HFFc6 (cell line): ENCODE measurements around the gene TOMM5. TPM values are rescaled to one million over a fixed set of nuclear protein-coding genes. Genes with fewer than 3 reads are reported as not detected.

Experiments used
- DNase-seq: peaks from one replicate; pipeline ENCODE4 v3.0.0-alpha.2; 2018
- H3K27ac Mint-ChIP-seq: 2 replicates; pipeline ENCODE4 v1.8.0; 2020; ENCODE audit warnings: mild to moderate bottlenecking, mixed read lengths
- H3K27me3 Mint-ChIP-seq: 2 replicates; pipeline ENCODE4 v1.8.0; 2021; ENCODE audit warnings: mild to moderate bottlenecking, moderate library complexity, mixed read lengths; ENCODE audit not compliant: insufficient read depth
- H3K36me3 Mint-ChIP-seq: 2 replicates; pipeline ENCODE4 v1.8.0; 2021; ENCODE audit warnings: low read depth, mixed read lengths
- H3K4me1 Mint-ChIP-seq: 2 replicates; pipeline ENCODE4 v1.8.0; 2020; ENCODE audit warnings: low read depth, mixed read lengths
- H3K4me3 Mint-ChIP-seq: 2 replicates; pipeline ENCODE4 v1.8.0; 2020; ENCODE audit warnings: mild to moderate bottlenecking, moderate library complexity, mixed read lengths
- H3K9me3 Mint-ChIP-seq: 2 replicates; pipeline ENCODE4 v1.8.0; 2020; ENCODE audit warnings: mild to moderate bottlenecking, mixed read lengths
- total RNA-seq, 6 experiments: library from RNA; stranded (reverse); fragmentation: NEBNext Ultra II Directional; extraction: Animal tissue kit (Norgen Biotek cat#: 25700); gene quantifications; 2 replicates in 1 of 6; 3 replicates in 5 of 6; pipeline ENCODE4 v1.2.3, GENCODE V29; 2021
- TF ChIP-seq, protein P1 (sequence below): fragments of 200-600 bp; sonication (generic); IDR thresholded peaks from 2 replicates; pipeline ENCODE4 v1.5.0; 2021; ENCODE audit warnings: antibody characterized with exemption, mild to moderate bottlenecking

The TOMM5 gene
- total RNA-seq, 6 experiments from 2014 or later = 140 to 166 (median 148) TPM

DNA sequence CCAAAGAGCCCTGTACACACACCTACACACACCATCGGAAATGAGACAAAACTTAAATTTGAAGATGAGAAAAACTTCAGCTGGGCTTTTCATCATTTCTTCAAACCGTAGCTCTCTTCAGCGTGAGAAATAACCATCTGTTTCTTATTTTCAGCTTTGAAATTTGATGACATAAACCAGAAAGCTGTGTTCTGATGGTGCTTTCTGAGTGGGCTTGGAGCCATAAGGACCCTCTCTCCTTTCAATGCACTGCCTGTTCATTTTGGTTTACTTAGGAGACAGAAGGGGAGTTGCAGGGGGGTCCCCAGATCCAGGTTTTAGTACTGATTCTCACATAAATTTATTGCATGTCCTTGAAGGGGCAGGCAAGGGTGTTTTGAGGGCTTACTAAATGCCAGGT lies 25.7 kb downstream of the TOMM5 start:
- Mint-ChIP-seq H3K4me3 (no peak overlapping the region), H3K36me3 (peaks cover 20% of the 10 kb centered on the region; the same call in 1 of the 2 replicates), H3K27me3 (no peaks in the 10 kb centered on the region), H3K4me1 (peaks cover 9% of the 10 kb centered on the region; the same call in 1 of the 2 replicates), H3K27ac (no peak overlapping the region), H3K9me3 (no peaks in the 10 kb centered on the region)
- DNase-seq = no peak
- TF ChIP-seq, protein P1, sequence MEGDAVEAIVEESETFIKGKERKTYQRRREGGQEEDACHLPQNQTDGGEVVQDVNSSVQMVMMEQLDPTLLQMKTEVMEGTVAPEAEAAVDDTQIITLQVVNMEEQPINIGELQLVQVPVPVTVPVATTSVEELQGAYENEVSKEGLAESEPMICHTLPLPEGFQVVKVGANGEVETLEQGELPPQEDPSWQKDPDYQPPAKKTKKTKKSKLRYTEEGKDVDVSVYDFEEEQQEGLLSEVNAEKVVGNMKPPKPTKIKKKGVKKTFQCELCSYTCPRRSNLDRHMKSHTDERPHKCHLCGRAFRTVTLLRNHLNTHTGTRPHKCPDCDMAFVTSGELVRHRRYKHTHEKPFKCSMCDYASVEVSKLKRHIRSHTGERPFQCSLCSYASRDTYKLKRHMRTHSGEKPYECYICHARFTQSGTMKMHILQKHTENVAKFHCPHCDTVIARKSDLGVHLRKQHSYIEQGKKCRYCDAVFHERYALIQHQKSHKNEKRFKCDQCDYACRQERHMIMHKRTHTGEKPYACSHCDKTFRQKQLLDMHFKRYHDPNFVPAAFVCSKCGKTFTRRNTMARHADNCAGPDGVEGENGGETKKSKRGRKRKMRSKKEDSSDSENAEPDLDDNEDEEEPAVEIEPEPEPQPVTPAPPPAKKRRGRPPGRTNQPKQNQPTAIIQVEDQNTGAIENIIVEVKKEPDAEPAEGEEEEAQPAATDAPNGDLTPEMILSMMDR = no peak

DNA sequence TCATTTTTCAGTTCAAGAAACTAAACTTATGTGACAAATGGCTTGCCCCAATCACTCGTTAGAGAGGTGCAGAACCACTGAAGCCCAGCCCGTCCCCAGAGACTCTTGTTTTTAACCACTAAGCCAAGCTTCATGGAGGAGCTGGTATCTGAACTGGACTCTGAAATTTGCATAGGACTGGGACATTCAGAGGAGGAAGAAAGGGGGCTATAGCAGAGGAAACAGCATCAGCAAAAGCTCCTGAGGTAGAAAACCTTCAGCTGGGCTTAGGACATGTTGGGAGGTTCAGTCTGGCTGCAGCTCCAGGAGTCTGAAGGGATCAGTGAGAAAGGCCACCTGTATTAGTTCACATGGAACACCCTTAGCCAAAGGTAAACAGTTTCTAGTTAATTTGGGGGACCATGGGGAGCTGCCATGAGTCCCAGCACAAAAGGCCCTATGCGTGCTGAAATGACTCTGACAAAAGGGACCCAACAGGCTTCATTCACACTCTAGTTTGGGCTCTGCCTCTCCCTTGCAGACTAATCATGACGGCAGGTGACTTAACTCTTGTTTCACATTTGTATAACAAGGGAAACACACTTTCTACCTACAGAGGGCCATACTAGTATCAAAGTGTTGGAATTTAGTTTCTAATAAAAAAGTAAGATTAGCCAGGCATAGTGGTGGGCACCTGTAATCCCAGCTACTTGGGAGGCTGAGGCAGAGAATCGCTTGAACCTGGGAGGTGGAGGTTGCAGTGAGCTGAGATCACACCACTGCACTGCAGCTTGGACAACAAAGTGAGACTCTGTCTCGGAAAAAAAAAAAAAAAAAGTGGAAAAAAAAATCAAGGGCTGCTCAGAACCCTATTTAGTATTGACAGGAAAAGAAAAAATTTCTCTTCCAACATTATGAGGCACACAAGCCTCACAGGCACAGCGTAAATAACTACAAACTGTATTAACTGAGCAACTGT lies 26.5 kb downstream of the TOMM5 start:
- Mint-ChIP-seq H3K9me3 (no peaks in the 10 kb centered on the region), H3K27ac (no peak overlapping the region), H3K27me3 (no peaks in the 10 kb centered on the region), H3K4me1 (peaks cover 9% of the 10 kb centered on the region; the same call in 1 of the 2 replicates), H3K36me3 (peaks cover 20% of the 10 kb centered on the region; the same call in 1 of the 2 replicates), H3K4me3 (no peak overlapping the region)
- no peak for DNase-seq
- TF ChIP-seq, protein P1 = no peak

DNA sequence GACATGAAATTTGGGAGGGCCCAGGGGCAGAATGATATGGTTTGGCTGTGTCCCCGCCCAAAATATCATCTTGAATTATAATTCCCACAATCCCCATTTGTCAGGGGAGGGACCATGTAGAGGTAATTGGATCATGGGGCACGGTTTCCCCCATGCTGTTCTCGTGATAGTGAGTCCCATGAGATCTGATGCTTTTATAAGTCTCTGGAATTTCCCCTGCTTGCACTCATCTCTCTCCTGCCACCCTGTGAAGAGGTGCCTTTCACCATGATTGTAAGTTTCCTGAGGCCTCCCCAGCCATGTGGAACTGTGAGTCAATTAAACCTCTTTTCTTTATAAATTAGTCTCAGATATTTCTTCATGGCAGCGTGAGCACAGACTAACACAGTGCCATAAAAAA lies 27.5 kb downstream of the TOMM5 start:
- Mint-ChIP-seq H3K27me3 (no peaks in the 10 kb centered on the region), H3K36me3 (peaks cover 20% of the 10 kb centered on the region; the same call in 1 of the 2 replicates), H3K9me3 (no peaks in the 10 kb centered on the region)

GRCh38 chr9:37563806-37564513 lies 28.4 kb downstream of the TOMM5 start:
- H3K9me3 Mint-ChIP-seq = no peaks in the 10 kb centered on the region
- H3K27me3 Mint-ChIP-seq = no peaks in the 10 kb centered on the region
- H3K4me3 Mint-ChIP-seq = no peak overlapping the region

More for the DNA sequence above, 27.5 kb downstream of the TOMM5 start:
- H3K4me1 Mint-ChIP-seq = peaks cover 9% of the 10 kb centered on the region; the same call in 1 of the 2 replicates
- no peak for DNase-seq
- no peak overlapping the region for H3K4me3 Mint-ChIP-seq
- H3K27ac Mint-ChIP-seq = no peak overlapping the region
- TF ChIP-seq, protein P1 = no peak

GRCh38 chr9:37562826-37563225 lies 29.6 kb downstream of the TOMM5 start:
- no peak for DNase-seq
- H3K27ac Mint-ChIP-seq = no peak overlapping the region

More at GRCh38 chr9:37563806-37564513, 28.4 kb downstream of the TOMM5 start:
- TF ChIP-seq, protein P1 = no peak
- no peak overlapping the region for H3K27ac Mint-ChIP-seq
- H3K4me1 Mint-ChIP-seq = peaks cover 9% of the 10 kb centered on the region; the same call in 1 of the 2 replicates
- DNase-seq = no peak
- peaks cover 20% of the 10 kb centered on the region; the same call in 1 of the 2 replicates for H3K36me3 Mint-ChIP-seq

More at GRCh38 chr9:37562826-37563225, 29.6 kb downstream of the TOMM5 start:
- H3K36me3 Mint-ChIP-seq = peaks cover 20% of the 10 kb centered on the region; the same call in 1 of the 2 replicates
- TF ChIP-seq, protein P1 = no peak
- no peaks in the 10 kb centered on the region for H3K9me3 Mint-ChIP-seq
- H3K4me1 Mint-ChIP-seq = peaks cover 9% of the 10 kb centered on the region; the same call in 1 of the 2 replicates
- H3K27me3 Mint-ChIP-seq = no peaks in the 10 kb centered on the region
- H3K4me3 Mint-ChIP-seq = no peak overlapping the region
